Muscle of leg (tissue), 16 donors: ENCODE results near the gene LTC4S. TPM values are rescaled to one million over a fixed set of nuclear protein-coding genes. Genes with fewer than 3 reads are reported as not detected.
"Not testable (repeated sequence)": the region's sequence is repeated elsewhere in the genome, so short reads cannot be mapped to it uniquely, and the experiment has no call there.

Source experiments
- DNase-seq: peaks from one replicate; pipeline ENCODE4 v3.0.0; 2013
- H3K27ac ChIP-seq: one replicate; pipeline ENCODE4 v1.5.1; 2013; ENCODE audit warnings: mild to moderate bottlenecking, low read length, control low read depth
- H3K27me3 ChIP-seq: one replicate; pipeline ENCODE4 v1.6.1; 2013; ENCODE audit warnings: low read length; ENCODE audit not compliant: control insufficient read depth, insufficient read depth
- H3K36me3 ChIP-seq: one replicate; pipeline ENCODE4 v1.6.1; 2013; ENCODE audit warnings: low read length; ENCODE audit not compliant: control insufficient read depth, insufficient read depth
- H3K4me1 ChIP-seq: one replicate; pipeline ENCODE4 v1.6.1; 2013; ENCODE audit warnings: low read length; ENCODE audit not compliant: control insufficient read depth, insufficient read depth
- H3K4me3 ChIP-seq: one replicate; pipeline ENCODE4 v1.5.1; 2013; ENCODE audit warnings: low read length, control low read depth
- H3K9me3 ChIP-seq: replicated peaks from 2 replicates; pipeline ENCODE4 v1.6.1; 2013; ENCODE audit warnings: low read depth, low read length; ENCODE audit not compliant: control insufficient read depth
- WGBS: methylation state at CpG from one replicate; pipeline ENCODE4 v1.1.5; 2013; ENCODE audit warnings: missing lambda C conversion rate; ENCODE audit not compliant: insufficient coverage; 5-methylcytosine and 5-hydroxymethylcytosine counted together
- long read RNA-seq, 11 donors: transcript quantifications; one replicate each; lab custom pipeline, GENCODE V29; 2026
- polyA plus RNA-seq, 8 donors: library from polyadenylated mRNA; unstranded; fragments of 120-200 nt; gene quantifications; one replicate each; pipeline versions ENCODE4 v1.2.1 to v1.2.3, GENCODE V29; 2013; ENCODE audit warnings: inconsistent platforms in 1 of 8, low replicate concordance in 1 of 8; ENCODE audit not compliant: insufficient read length in 8 of 8, insufficient read depth in 1 of 8
- total RNA-seq: library from RNA; stranded (reverse); fragments of 120-200 nt; gene quantifications from one replicate; pipeline ENCODE4 v1.2.4, GENCODE V29; 2013

The LTC4S gene, protein sequence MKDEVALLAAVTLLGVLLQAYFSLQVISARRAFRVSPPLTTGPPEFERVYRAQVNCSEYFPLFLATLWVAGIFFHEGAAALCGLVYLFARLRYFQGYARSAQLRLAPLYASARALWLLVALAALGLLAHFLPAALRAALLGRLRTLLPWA
- total RNA-seq: 2.3 TPM
- polyA plus RNA-seq: 1 to 10 TPM; 2.3 to 4.6 (median 3.6) TPM
- long read RNA-seq, donor 1: 0 reads
- long read RNA-seq, donor 2, partial matches to known transcripts: 0 of 2 reads
- long read RNA-seq, donor 2, other reads (novel, unspliced or antisense): 0 of 2 reads
- long read RNA-seq, donor 3: 0 reads
- long read RNA-seq, donor 4: 0 reads
- long read RNA-seq, donor 5, partial matches to known transcripts: 0 of 1 reads
- long read RNA-seq, donor 5, other reads (novel, unspliced or antisense): 0 of 1 reads
- long read RNA-seq, donor 6, partial matches to known transcripts: 0 of 3 reads
- long read RNA-seq, donor 6, other reads (novel, unspliced or antisense): 0 of 3 reads
- long read RNA-seq, donor 7, partial matches to known transcripts: 0 of 2 reads
- long read RNA-seq, donor 7, other reads (novel, unspliced or antisense): 0 of 2 reads
- long read RNA-seq, donor 8, partial matches to known transcripts: 0 of 1 reads
- long read RNA-seq, donor 8, other reads (novel, unspliced or antisense): 0 of 1 reads
- long read RNA-seq, donor 9, partial matches to known transcripts: 0 of 2 reads
- long read RNA-seq, donor 9, other reads (novel, unspliced or antisense): 0 of 2 reads
- long read RNA-seq, donor 10, partial matches to known transcripts: 0 of 2 reads
- long read RNA-seq, donor 10, other reads (novel, unspliced or antisense): 0 of 2 reads
- long read RNA-seq, donor 11, partial matches to known transcripts: 0 of 3 reads
- long read RNA-seq, donor 11, other reads (novel, unspliced or antisense): 0 of 3 reads

DNA sequence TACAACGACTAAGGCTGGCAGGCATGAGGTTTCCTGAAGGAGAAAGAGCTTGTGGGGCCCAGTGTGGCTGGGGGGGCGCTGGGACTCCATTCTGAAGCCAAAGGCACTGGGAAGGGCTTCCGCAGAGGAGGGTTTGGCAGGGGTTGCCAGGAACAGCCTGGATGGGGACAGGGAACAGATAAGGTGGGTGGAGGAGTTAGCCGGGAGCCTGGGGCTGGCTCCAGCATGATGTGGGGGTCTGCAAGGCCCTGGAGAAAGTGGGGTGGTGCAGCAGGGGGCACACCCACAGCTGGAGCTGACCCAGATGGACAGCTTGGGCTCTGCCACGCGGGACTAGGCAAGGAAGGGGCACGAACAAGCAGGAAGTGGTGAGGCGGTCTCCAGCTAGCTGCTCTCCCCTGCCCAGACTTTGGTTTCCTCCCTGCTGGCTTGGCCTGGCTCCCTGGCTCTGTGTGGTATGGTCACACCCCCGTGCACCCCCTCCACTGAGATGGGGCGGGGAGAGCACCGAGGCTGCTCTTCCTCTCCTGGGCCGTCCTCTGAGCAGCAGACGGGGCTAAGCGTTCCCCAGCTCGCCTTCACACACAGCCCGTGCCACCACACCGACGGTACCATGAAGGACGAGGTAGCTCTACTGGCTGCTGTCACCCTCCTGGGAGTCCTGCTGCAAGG, at the start of gene LTC4S:
Gene LTC4S, plus strand, starts transcription at position 519 of the 672 bp plus-strand sequence. Its CDS starts 95 bp downstream, at position 614.
- Histone ChIP-seq H3K36me3 (peaks cover 18% of the 10 kb centered on the region), H3K27me3 (peaks cover 9% of the 10 kb centered on the region), H3K27ac (no peak within 1 kb of the TSS), H3K4me3 (peak within 1 kb of the TSS; percentile 10), H3K9me3 (no peaks in the 10 kb centered on the region), H3K4me1 (peaks cover 34% of the 10 kb centered on the region)
- WGBS: 25% methylated on average over 10 of the region's 19 CpGs
- DNase-seq: peak; percentile 83

DNA sequence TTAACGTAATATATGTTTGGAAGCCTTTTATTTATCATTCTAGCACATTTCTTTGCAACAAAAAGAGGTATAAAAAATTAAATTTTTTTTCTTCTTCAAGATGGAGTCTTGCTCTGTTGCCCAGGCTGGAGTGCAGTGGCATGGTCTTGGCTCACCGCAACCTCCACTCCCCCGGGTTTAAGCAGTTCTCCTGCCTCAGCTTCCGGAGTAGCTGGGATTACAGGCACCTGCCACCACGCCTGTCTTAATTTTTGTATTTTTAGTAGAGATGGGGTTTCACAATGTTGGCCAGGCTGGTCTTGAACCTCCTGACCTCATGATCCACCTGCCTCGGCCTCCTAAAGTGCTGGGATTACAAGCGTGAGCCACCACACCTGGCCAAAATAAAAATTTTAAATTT, 49.7 kb upstream of the LTC4S start:
- DNase-seq, H3K4me1 ChIP-seq, H3K9me3 ChIP-seq, H3K27me3 ChIP-seq, H3K36me3 ChIP-seq, H3K4me3 ChIP-seq, H3K27ac ChIP-seq: not testable (repeated sequence)
- WGBS: 82% methylated on average over 3 of the region's 7 CpGs

DNA sequence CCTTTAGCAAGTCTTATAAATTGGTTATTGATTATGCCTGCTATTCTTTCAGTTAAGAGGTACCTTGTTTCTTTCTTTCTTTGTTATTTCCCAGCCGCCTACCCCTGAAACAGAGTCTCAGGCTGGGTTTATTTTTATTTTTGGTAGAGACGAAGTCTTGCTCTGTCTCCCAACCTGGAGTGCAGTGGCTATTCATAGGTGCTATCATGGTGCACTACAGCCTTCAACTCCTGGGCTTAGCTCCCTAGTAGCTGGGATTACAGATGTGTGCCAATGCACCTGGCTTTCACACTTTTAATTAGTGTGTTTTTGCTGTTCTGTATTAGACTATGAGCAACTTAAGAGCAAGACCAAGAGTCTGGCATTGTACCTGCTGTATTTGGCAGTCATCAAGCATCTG, 46.9 kb upstream of the LTC4S start:
- Histone ChIP-seq H3K9me3 (peaks cover 2% of the 10 kb centered on the region), H3K4me1 (no peaks in the 10 kb centered on the region), H3K27me3 (no peaks in the 10 kb centered on the region), H3K4me3 (no peak overlapping the region), H3K36me3 (peaks cover 12% of the 10 kb centered on the region), H3K27ac (no peak overlapping the region)
- DNase-seq: no peak
- no CpG with 5 or more reads among the region's 2 CpGs for WGBS

DNA sequence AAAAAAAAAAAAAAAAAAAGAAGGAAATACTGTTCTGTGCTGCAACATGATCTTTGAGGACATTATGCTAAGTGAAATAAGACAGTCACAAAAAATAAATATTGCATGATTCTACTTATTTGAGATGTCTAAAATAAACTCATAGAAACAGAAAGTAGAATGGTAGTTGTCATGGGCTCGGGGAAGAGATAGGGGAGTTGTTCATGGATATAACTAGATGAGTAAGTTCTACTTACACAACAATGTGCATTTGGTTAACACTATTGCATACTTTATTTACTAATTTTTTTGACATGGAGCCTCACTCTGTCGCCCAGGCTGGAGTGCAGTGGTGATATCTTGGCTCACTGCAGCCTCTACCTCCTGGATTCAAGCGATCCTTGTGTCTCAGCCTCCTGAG, 46.0 kb upstream of the LTC4S start:
- Histone ChIP-seq H3K4me1 (no peaks in the 10 kb centered on the region), H3K4me3 (no peak overlapping the region), H3K27ac (no peak overlapping the region), H3K27me3 (no peaks in the 10 kb centered on the region), H3K9me3 (peaks cover 2% of the 10 kb centered on the region), H3K36me3 (peaks cover 12% of the 10 kb centered on the region)
- no peak for DNase-seq
- 86% methylated on average over 1 of the region's 3 CpGs for WGBS

DNA sequence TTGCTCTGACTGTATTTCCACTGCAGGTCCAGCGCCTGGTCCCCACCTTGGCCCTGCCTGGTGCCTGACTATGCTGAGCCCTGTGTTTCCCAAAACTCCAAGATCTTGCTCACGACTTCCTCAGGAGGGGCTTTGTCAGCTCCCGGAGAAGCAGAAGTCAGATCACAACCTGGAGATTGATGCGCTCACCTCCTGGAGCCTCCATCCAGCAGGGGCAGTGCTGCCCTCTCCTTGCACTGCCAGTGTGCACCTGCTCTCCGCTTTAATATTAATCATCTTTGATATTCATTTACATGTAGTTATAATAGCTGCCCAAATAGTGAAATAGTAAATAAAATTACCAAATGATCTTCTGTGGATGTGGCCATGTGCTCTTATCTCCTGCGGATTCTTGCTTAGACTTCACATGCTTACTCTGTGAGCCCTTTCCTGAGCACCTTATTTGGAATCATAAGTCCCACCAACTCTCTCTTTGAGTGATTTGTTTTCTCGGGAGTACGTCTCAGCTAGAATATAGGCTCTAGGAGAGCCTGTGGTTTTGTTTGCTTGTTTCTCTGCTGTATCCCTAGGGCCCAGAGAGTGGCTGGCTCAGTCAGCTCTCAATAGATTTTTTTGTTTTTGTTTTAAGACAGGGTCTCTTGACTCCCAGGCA, 43.8 kb upstream of the LTC4S start:
- Histone ChIP-seq H3K4me1 (no peaks in the 10 kb centered on the region), H3K4me3 (no peak overlapping the region), H3K27ac (no peak overlapping the region), H3K27me3 (no peaks in the 10 kb centered on the region), H3K9me3 (peaks cover 2% of the 10 kb centered on the region), H3K36me3 (peaks cover 12% of the 10 kb centered on the region)
- 84% methylated on average over 5 of the region's 8 CpGs for WGBS
- DNase-seq: no peak

DNA sequence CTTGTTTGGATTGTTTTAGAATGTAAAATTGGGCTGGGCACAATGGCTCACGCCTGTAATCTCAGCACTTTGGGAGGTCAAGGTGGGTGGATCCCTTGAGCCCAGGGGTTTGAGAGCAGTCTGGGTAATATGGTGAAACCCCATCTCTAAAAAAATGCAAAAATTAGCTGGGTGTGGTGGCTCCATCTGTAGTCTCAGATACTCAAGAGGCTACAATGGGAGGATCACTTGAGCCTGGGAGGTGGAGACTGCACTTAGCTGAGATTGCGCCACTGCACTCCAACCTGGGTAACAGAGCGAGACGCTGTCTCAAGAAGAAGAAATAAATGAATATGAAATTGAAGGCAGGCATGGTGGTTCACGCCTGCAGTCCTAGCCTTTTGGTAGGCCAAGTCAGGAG, 39.8 kb upstream of the LTC4S start:
- WGBS: 87% methylated on average over 4 of the region's 5 CpGs
- H3K27me3 ChIP-seq: no peaks in the 10 kb centered on the region
- no peak for DNase-seq
- peaks cover 3% of the 10 kb centered on the region for H3K4me1 ChIP-seq
- no peaks in the 10 kb centered on the region for H3K9me3 ChIP-seq
- H3K36me3 ChIP-seq: peaks cover 9% of the 10 kb centered on the region
- H3K27ac ChIP-seq: no peak overlapping the region
- H3K4me3 ChIP-seq: no peak overlapping the region

DNA sequence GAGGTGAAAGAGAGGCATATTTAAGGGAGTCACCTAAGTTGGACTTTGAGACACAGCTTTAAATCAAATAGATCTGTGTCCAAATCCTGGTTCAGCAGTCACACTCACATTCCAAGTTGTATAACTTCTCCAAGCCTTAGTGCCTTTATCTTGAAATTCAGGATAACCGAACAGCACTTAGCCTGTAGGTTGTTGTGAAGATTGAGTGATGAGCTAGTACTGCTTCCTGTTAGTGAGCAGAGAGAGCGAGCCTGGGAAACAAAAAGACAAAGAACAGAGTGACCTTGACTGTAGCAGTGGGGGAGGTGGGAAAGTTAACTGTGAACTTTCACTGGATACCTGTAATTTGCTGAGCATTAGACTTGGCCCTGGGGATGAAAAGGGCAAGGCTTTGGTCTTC, 38.8 kb upstream of the LTC4S start:
- Histone ChIP-seq H3K9me3 (no peaks in the 10 kb centered on the region), H3K4me3 (no peak overlapping the region), H3K27me3 (no peaks in the 10 kb centered on the region), H3K27ac (no peak overlapping the region), H3K4me1 (peaks cover 10% of the 10 kb centered on the region), H3K36me3 (peaks cover 3% of the 10 kb centered on the region)
- 70% methylated on average over 2 of the region's 2 CpGs for WGBS
- no peak for DNase-seq

DNA sequence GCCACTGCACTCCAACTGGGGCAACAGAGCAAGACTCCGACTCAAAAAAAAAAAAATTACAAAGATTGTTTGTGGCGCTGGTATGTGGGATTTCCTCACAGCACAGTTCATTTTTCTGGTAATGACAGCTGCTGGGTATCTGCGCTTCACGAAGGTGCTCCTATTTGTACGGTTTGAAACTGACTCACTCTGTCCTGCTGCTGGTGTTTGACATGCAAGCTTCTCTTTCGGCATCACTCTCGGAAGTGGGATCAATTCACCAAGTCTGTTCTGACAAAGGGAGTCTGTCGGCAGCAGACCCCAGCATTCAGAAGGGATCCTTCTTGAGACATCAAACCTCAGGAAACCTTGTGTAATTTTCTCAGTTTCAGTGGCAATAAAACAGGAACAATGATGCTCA, 34.8 kb upstream of the LTC4S start:
- Histone ChIP-seq H3K4me1 (peaks cover 34% of the 10 kb centered on the region), H3K27ac (no peak overlapping the region), H3K4me3 (no peak overlapping the region), H3K27me3 (no peaks in the 10 kb centered on the region), H3K9me3 (no peaks in the 10 kb centered on the region), H3K36me3 (no peaks in the 10 kb centered on the region)
- no peak for DNase-seq
- WGBS: 93% methylated on average over 7 of the region's 8 CpGs

DNA sequence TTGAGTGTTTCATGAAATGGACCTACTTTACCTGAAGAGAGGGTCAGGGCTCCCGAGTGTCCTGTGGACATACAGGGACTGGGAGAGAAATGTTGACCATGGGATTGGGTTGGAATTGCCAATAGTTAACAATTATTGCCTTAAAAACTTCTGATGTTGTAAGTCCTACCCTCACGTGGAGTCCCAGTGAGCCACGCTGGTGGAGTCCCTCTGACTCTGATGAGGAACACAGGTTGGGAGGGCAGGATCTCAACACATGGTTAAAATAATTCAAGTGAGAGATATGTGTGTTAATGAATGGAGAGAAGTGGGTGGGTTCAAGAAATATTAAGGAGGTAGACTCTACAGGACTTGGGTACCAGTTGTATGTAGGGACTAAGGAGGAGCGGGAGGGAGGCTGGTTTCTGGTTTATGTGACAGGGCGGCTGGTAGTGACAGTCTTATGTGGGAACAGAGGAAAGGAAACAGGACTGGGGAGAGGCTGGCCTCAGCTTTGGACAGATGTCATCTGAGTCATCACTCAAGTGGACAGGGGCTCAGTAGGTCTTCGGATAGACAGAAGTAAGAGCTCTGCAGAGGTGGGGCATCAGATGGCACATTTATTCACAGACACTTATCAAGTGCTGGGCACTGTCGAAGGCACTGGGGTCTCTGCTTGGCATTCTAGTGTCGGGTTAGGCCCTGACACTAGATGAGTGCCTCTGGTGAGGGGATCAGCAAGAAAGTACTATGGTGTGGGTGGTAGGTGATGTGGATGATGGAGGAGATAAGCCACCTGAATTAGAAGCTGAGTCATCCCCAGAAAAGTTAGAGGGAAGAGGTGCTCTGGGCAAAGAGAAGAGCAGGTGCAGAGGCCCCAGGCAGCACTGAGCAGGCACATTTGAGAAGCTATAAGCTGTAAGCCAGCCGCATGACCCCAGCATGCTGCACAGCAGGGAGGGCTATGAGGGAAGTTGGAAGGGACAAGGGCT, 33.9 kb upstream of the LTC4S start:
- Histone ChIP-seq H3K27me3 (no peaks in the 10 kb centered on the region), H3K4me1 (peaks cover 35% of the 10 kb centered on the region), H3K36me3 (no peaks in the 10 kb centered on the region), H3K4me3 (no peak overlapping the region), H3K9me3 (no peaks in the 10 kb centered on the region), H3K27ac (peak overlapping the region; percentile 5)
- 85% methylated on average over 7 of the region's 9 CpGs for WGBS
- DNase-seq: peak; percentile 51
